Fibroblast of mammary gland (primary cell): ENCODE results near the gene MUC5AC.

Experiments used
- DNase-seq: peaks from one replicate; pipeline ENCODE4 v3.0.0-alpha.2; 2010; ENCODE audit warnings: low read depth
- H3K4me3 ChIP-seq: 2 replicates; pipeline ENCODE4 v1.5.1; 2011; ENCODE audit warnings: low read depth, mild to moderate bottlenecking, low read length, moderate library complexity; ENCODE audit not compliant: control insufficient read depth
- TF ChIP-seq, protein P1 (sequence below): conservative IDR thresholded peaks from 2 replicates; pipeline ENCODE4 v1.5.1; 2011; ENCODE audit warnings: low read depth, low read length, inconsistent platforms; ENCODE audit not compliant: control insufficient read depth, insufficient read depth

Gene MUC5AC

DNA sequence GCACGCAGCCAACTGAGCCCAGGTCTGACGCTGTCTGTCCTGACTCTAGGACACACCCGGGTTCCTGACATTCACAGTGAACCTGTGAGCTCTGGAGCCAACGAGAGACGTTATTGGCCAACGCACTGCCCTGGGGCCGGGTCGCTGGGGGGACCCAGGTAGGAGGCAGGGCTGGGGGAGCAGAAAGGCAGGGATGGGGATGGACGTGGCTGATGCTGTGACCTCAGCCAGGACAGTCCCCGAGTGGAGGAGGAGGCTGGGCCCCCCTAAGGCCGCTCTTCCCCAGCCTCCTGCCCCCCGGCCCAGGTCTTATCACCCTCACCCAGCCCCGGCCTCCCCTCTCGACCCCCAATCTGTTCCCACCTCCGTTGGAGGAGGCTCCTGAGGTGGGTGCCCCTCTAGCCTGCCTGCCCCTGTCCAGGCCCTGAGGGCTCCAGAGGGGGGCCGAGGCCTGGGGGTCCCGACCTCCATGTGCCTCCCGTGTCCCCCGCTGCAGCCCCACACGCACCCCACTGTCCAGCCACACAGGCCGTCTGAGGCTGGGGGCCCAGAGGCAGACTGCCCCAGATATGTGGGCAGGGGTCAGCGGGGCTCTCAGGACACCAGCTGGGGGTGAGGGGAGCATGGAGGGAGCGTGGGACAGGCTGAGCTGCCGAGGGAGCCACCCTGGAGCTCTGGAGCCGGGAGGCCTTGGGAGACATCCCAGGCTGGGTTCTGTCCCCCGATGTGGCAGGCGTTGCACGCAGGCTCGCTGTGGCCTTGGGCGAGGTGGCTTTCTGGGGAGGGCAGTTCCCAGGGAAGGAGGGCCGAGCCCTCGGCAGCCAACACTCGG lies 29.2 kb upstream of the MUC5AC start:
- no peak overlapping the region for H3K4me3 ChIP-seq
- no peak for DNase-seq
- TF ChIP-seq, protein P1, sequence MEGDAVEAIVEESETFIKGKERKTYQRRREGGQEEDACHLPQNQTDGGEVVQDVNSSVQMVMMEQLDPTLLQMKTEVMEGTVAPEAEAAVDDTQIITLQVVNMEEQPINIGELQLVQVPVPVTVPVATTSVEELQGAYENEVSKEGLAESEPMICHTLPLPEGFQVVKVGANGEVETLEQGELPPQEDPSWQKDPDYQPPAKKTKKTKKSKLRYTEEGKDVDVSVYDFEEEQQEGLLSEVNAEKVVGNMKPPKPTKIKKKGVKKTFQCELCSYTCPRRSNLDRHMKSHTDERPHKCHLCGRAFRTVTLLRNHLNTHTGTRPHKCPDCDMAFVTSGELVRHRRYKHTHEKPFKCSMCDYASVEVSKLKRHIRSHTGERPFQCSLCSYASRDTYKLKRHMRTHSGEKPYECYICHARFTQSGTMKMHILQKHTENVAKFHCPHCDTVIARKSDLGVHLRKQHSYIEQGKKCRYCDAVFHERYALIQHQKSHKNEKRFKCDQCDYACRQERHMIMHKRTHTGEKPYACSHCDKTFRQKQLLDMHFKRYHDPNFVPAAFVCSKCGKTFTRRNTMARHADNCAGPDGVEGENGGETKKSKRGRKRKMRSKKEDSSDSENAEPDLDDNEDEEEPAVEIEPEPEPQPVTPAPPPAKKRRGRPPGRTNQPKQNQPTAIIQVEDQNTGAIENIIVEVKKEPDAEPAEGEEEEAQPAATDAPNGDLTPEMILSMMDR: no peak

DNA sequence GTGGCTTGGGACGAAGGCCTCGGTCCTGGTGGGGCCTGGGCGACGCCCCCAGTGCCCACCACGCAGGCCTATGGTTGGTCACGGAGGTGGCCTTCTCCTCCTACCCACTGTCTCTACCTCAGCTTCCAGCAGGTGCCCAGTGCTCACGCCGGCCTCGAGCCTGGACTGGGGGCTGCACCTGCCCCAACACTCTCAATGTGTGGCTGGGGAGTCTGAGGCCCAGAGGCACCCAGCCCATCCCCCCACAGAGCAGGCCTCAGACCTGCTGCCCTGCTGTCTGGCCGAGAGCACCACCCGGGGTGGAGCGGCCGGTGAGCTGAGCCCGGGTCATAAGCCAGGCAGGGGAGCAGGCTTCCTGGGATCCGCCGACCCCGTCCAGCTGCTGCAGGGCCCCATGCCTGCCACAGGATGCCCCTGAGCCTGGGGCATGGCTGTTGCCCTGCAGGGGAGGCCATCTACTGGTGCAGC lies 28.6 kb upstream of the MUC5AC start:
- no peak for DNase-seq

DNA sequence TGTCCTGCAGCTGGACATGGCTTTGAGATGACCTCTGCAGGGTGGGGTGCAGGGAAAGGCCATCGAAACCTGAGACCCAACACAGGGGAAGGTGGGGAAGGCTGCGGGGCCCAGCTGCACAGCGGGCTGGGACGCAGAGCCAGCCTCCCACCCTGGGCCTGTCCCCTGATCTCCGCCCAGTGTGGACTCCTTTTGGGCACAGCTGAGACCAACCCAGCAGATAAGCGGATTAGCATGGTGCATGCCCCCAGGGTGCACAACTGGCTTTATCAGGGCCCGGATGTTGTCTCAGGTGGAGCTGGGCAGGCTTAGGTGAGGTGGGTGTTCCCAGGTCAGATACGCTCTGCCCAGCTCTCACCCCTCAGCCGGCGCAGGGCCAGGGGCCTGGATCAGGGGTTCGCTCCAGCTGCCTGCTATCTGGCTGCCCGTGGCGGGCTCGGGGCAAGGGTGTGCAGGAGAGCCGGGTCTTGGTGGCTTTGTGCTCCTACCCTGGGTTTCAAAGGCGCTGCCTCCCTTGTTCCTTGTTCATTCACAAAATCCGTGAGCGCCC lies 28.1 kb upstream of the MUC5AC start:
- no peak for DNase-seq
- H3K4me3 ChIP-seq: no peak overlapping the region
- TF ChIP-seq, protein P1: no peak

More for the DNA sequence above, 28.6 kb upstream of the MUC5AC start:
- no peak overlapping the region for H3K4me3 ChIP-seq
- TF ChIP-seq, protein P1: no peak

DNA sequence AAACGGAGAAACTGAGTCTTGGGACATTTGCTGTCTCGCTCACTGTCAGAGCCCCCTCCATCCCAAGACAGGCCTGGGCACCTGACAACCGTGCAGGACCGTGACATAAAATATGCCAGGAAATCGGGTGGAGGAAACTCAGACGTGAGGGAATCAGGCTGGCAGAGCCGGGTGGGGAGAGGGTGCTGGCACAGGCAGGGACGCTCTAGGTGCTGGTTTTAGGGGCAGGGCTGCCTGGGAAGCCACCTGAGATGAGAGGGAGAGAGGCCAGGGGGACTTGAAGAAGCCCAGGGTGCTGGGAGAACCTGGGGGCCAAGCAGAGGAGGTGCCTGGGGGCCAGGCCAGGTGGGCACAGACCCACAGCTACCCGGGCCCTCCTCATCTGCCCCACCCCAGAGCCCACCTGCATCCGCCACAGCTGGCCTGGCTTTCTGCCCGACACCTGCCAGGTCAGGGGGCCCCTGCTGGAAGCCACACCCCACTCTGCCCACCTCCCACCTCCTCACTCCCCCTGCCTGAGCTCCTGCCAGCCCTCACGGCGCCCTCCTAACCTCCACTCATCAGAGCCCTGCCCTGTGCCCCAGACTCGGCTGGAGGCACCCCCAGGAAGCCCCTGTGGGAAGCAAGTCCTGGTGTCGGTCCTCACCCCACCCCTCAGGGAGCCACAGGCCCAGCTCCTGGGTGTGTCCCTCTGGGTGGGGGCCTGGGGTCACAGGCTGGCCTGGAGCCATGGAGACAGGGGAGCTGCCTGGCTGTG lies 27.3 kb upstream of the MUC5AC start:
- H3K4me3 ChIP-seq: no peak overlapping the region
- TF ChIP-seq, protein P1: no peak
- no peak for DNase-seq

DNA sequence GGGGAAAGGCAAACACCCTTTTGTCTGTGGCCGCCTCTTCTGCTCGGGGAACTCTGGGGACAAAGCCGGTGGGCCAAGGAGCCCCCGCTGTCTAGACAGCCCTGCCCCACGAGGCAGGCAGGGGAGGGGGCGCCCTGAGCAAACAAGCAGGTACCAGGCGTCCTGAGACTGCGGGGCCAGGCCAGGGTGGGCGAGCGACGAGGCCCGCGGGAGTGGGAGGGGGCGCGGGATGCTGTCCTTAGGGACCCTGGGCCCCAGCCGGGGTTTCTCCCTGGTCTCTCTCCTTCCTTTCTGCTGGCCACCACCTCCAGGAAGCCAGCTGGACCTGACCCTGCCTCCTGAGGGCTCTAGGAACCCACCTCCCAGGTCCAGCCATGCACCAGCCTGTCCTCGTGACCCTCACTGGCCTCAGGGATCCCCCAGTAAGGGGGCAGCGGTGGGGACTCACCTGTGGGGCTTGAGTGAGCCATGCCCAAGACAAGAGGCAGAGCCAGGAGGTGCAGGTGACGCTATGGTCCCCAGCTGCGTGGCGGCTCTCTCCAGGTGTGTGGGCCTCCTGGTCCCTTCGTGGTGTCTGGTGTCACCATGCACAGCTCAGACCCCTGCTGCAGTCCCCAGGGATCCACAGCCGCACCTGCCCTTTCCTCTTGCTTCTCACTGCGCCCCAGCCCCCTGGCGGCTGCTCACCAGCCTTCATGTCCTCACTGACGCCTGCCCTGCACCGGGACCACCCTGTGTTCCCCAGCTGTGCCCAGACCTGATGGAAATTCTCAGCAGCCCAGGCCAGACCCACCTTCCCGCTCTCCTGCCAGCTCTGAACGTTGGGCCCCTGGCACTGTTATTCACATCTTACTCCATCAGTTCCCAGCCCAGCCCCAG lies 26.5 kb upstream of the MUC5AC start:
- TF ChIP-seq, protein P1: no peak
- DNase-seq: no peak

DNA sequence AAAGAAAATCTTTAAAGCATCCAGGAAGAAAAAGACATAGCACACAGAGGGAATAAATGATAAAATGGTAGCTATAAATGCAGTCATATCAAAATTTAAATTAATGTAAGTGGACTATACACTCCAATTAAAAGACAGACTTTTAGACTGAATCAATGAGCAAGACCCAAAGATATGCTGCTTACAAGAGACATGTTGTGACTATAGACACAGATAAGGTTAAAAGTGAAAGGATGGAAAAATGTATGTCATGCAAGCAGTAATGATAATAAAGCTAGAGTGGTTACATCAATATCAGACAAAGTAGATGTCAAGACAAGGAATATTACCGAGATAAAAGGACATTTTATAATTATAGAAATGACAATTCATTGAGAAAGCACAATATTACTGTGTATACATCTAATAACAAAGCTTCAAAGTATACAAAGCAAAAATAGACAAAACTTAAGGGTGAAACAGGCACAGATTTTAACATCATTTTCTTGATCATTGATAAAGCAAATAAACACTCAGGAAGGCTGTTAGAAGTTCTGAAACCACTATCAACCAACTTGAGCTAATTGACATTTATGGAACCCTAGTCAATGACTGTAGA lies 22.8 kb upstream of the MUC5AC start:
- no peak for DNase-seq
- H3K4me3 ChIP-seq: no peak overlapping the region
- TF ChIP-seq, protein P1: no peak

More for the DNA sequence above, 26.5 kb upstream of the MUC5AC start:
- no peak overlapping the region for H3K4me3 ChIP-seq
